HG03457 (cell line): Measurements from ENCODE around the gene JMJD8.
"Not testable (repeated sequence)": the region's sequence is repeated elsewhere in the genome, so short reads cannot be mapped to it uniquely, and the experiment has no call there.

Experiments
- ATAC-seq: cut with Tn5 transposase; IDR thresholded peaks from one replicate; pipeline ENCODE4 v1.9.1; 2021; ENCODE audit warnings: moderate number of reproducible peaks; ENCODE audit not compliant: unreplicated experiment

Gene JMJD8

GRCh38 chr16:722835-723633 is 38.9 kb upstream of the JMJD8 start:
- ATAC-seq = no peak

- no peak for ATAC-seq
Measured at GRCh38 chr16:721765-722540, 37.8 kb upstream of the JMJD8 start.

- ATAC-seq = peak; percentile 53
Measured at GRCh38 chr16:720990-721764, 37.0 kb upstream of the JMJD8 start, which contains the start of gene ANTKMT. TSS of gene ANTKMT (plus strand) at chr16:721146. CDS start at chr16:721275, 129 bp downstream.

GRCh38 chr16:720447-720989 is 36.4 kb upstream of the JMJD8 start:
- ATAC-seq = no peak

GRCh38 chr16:719815-720446 is 35.8 kb upstream of the JMJD8 start:
- no peak for ATAC-seq

GRCh38 chr16:718922-719321 is 34.8 kb upstream of the JMJD8 start:
- no peak for ATAC-seq

GRCh38 chr16:718389-718788 is 34.3 kb upstream of the JMJD8 start:
- no peak for ATAC-seq

- no peak for ATAC-seq
Measured at GRCh38 chr16:717450-718245, 33.5 kb upstream of the JMJD8 start.

- ATAC-seq = no peak
Measured at GRCh38 chr16:716768-717325, 32.7 kb upstream of the JMJD8 start.

- no peak for ATAC-seq
Measured at GRCh38 chr16:716200-716568, 32.0 kb upstream of the JMJD8 start.

- no peak for ATAC-seq
Measured at GRCh38 chr16:715477-716199, 31.5 kb upstream of the JMJD8 start.

- no peak for ATAC-seq
Measured at GRCh38 chr16:714558-715476, 30.7 kb upstream of the JMJD8 start, which contains the start of gene METRN. TSS of gene METRN (plus strand) at chr16:715118. CDS start at chr16:715290, 172 bp downstream.

- no peak for ATAC-seq
Measured at GRCh38 chr16:714079-714478, 29.9 kb upstream of the JMJD8 start.

- ATAC-seq = not testable (repeated sequence)
Measured at GRCh38 chr16:712740-713250, 28.7 kb upstream of the JMJD8 start.

- no peak for ATAC-seq
Measured at GRCh38 chr16:711548-712320, 27.6 kb upstream of the JMJD8 start.

GRCh38 chr16:711084-711483 is 26.9 kb upstream of the JMJD8 start:
- no peak for ATAC-seq
